Uterus (tissue), 2 donors: Measurements from ENCODE around the gene HTR1D.
"Not testable (repeated sequence)": the region's sequence is repeated elsewhere in the genome, so short reads cannot be mapped to it uniquely, and the experiment has no call there.

Experiments
- CTCF ChIP-seq, 4 experiments: fragments of 200-600 bp in 2 of 4; fragments of 450-650 bp in 2 of 4; sonication (generic) in 2 of 4; IDR thresholded peaks; one replicate each; pipeline ENCODE4 v1.5.1; 2016 to 2019; ENCODE audit warnings: antibody characterized with exemption in 4 of 4, mild to moderate bottlenecking in 2 of 4, moderate library complexity in 1 of 4
- POLR2A ChIP-seq, 2 donors: fragments of 450-650 bp; IDR thresholded peaks; one replicate each; pipeline ENCODE4 v1.6.1; 2016; ENCODE audit warnings: antibody characterized with exemption in 2 of 2, mild to moderate bottlenecking in 1 of 2, moderate library complexity in 1 of 2

- TF ChIP-seq CTCF, POLR2A (IDR thresholded peaks at IDR 0.05): not testable (repeated sequence)
These were observed 6.7 kb upstream of the HTR1D start for GRCh38 chr1:23223963-23224362.
